B cell (primary cell): ENCODE results near the gene BICRAL. TPM values are rescaled to one million over a fixed set of nuclear protein-coding genes. Genes with fewer than 3 reads are reported as not detected.

ENCODE experiments used
- ATAC-seq: fragments of 200-7000 bp; cut with Tn5 transposase; one replicate; pipeline ENCODE4 v1.10.0; 2021; ENCODE audit warnings: low read depth, mild to moderate bottlenecking, moderate number of reproducible peaks, moderate library complexity
- CTCF ChIA-PET: fragments of 350-600 bp; sonication (Branson Sonifier 250); formaldehyde crosslinking; loops from one replicate; lab custom pipeline; 2021; ENCODE audit warnings: antibody characterized with exemption, inconsistent platforms; lab: Charles Lee
- POLR2A ChIA-PET: fragments of 350-600 bp; sonication (Branson Sonifier 250); formaldehyde crosslinking; loops from one replicate; lab custom pipeline; 2021; ENCODE audit warnings: antibody characterized with exemption; lab: Charles Lee
- DNase-seq: peaks from one replicate; pipeline ENCODE4 v3.0.0; 2013
- H2AFZ ChIP-seq: 2 replicates; pipeline ENCODE4 v1.6.1; 2012; ENCODE audit warnings: mild to moderate bottlenecking, low read depth, low read length; ENCODE audit not compliant: insufficient read depth, poor library complexity, severe bottlenecking
- H3K27ac ChIP-seq, 2 donors: 1 replicate in 1 of 2; 2 replicates in 1 of 2; pipeline ENCODE4 v1.5.1; 2012 to 2013; ENCODE audit warnings: low read length in 2 of 2, mild to moderate bottlenecking in 2 of 2, moderate library complexity in 1 of 2
- H3K27me3 ChIP-seq, 4 experiments: fragments of 200-600 bp in 1 of 4; sonication (generic) in 1 of 4; replicated peaks in 1 of 4; 1 replicate in 2 of 4; 2 replicates in 2 of 4; pipeline versions ENCODE4 v1.6.1 to v1.7.0; 2013 to 2016; ENCODE audit warnings: low read length in 3 of 4, mild to moderate bottlenecking in 2 of 4, mixed read lengths in 1 of 4, moderate library complexity in 1 of 4; ENCODE audit not compliant: insufficient read depth in 4 of 4, control insufficient read depth in 3 of 4; ENCODE audit errors: control extremely low read depth in 1 of 4
- H3K36me3 ChIP-seq, 2 experiments: replicated peaks in 1 of 2; 1 replicate in 1 of 2; 2 replicates in 1 of 2; pipeline versions ENCODE4 v1.6.1 to v1.7.1; 2013; ENCODE audit warnings: low read length in 1 of 2; ENCODE audit not compliant: insufficient read depth in 2 of 2, control insufficient read depth in 1 of 2; ENCODE audit errors: control extremely low read depth in 1 of 2, extremely low read depth in 1 of 2
- H3K4me1 ChIP-seq, 2 donors: fragments of 200-600 bp in 1 of 2; sonication (generic) in 1 of 2; 1 replicate in 1 of 2; 2 replicates in 1 of 2; pipeline versions ENCODE4 v1.5.1 to v1.6.1; 2013 to 2017; ENCODE audit warnings: low read length in 2 of 2; ENCODE audit not compliant: control insufficient read depth in 2 of 2, insufficient read depth in 2 of 2
- H3K4me2 ChIP-seq: replicated peaks from 2 replicates; pipeline ENCODE3; 2012; ENCODE audit warnings: mild to moderate bottlenecking, low read depth, low read length; ENCODE audit not compliant: poor library complexity, severe bottlenecking
- H3K4me3 ChIP-seq, 5 experiments: fragments of 200-600 bp in 1 of 5; sonication (generic) in 1 of 5; 1 replicate in 3 of 5; 2 replicates in 2 of 5; pipeline versions ENCODE4 v1.5.1 to v1.7.0; 2011 to 2016; ENCODE audit warnings: low read length in 4 of 5, mild to moderate bottlenecking in 4 of 5, low read depth in 2 of 5, control low read depth in 1 of 5, moderate library complexity in 1 of 5; ENCODE audit not compliant: insufficient read depth in 1 of 5; ENCODE audit errors: control extremely low read depth in 1 of 5, extremely low read depth in 1 of 5
- H3K79me2 ChIP-seq: fragments of 200-600 bp; sonication (generic); one replicate; pipeline ENCODE4 v1.6.0; 2016; ENCODE audit warnings: low read length; ENCODE audit not compliant: control insufficient read depth, insufficient read depth
- H3K9ac ChIP-seq: fragments of 200-600 bp; sonication (generic); 2 replicates; pipeline ENCODE4 v1.6.1; 2017; ENCODE audit warnings: mild to moderate bottlenecking, low read length, moderate library complexity
- H3K9me3 ChIP-seq, 3 donors: one replicate each; pipeline versions ENCODE4 v1.6.1 to v1.7.1; 2013; ENCODE audit warnings: low read length in 2 of 3; ENCODE audit not compliant: control insufficient read depth in 2 of 3, insufficient read depth in 1 of 3; ENCODE audit errors: control extremely low read depth in 1 of 3
- H4K20me1 ChIP-seq: 2 replicates; pipeline ENCODE4 v1.6.0; 2012; ENCODE audit warnings: mild to moderate bottlenecking, low read length; ENCODE audit not compliant: insufficient read depth, control insufficient read depth, poor library complexity, severe bottlenecking
- H3K27ac Mint-ChIP-seq: one replicate; pipeline ENCODE4 v1.8.0; 2021; ENCODE audit warnings: mixed read lengths
- H3K27me3 Mint-ChIP-seq: one replicate; pipeline ENCODE4 v1.8.0; 2021; ENCODE audit warnings: mixed read lengths
- H3K4me1 Mint-ChIP-seq: one replicate; pipeline ENCODE4 v1.8.0; 2021; ENCODE audit warnings: mixed read lengths
- H3K4me3 Mint-ChIP-seq: one replicate; pipeline ENCODE4 v1.8.0; 2021; ENCODE audit warnings: mixed read lengths
- H3K9me3 Mint-ChIP-seq: one replicate; pipeline ENCODE4 v1.8.0; 2022; ENCODE audit warnings: mixed read lengths; ENCODE audit not compliant: insufficient read depth
- EZH2 ChIP-seq: IDR thresholded peaks from 2 replicates; pipeline ENCODE4 v1.6.1; 2012; ENCODE audit warnings: borderline replicate concordance, low read depth, mild to moderate bottlenecking, moderate library complexity, low read length; ENCODE audit not compliant: insufficient read depth, poor library complexity, severe bottlenecking
- WGBS: methylation state at CpG from one replicate; pipeline ENCODE4 v1.1.5; 2013; ENCODE audit warnings: missing lambda C conversion rate; ENCODE audit not compliant: insufficient coverage; 5-methylcytosine and 5-hydroxymethylcytosine counted together
- intact Hi-C: fragments of 100-400 bp; cut with micrococcal nuclease; formaldehyde crosslinking; loops from one replicate; pipeline ENCODE4 v1.10.0; 2022
- polyA plus RNA-seq: library from polyadenylated mRNA; depleted of rRNA; stranded (reverse); fragments of >200 nt; gene quantifications from 2 replicates; pipeline ENCODE4 v1.2.3, GENCODE V29; 2012
- total RNA-seq, 2 donors: library from RNA; stranded (reverse); fragments of 120-200 nt in 1 of 2; gene quantifications; 1 replicate in 1 of 2; 2 replicates in 1 of 2; pipeline versions ENCODE4 v1.2.3 to v1.2.4, GENCODE V29; 2013 to 2022
- TF ChIP-seq, protein P1 (sequence below): fragments of 200-600 bp; IDR thresholded peaks from one replicate; pipeline ENCODE4 v1.8.0; 2022; ENCODE audit warnings: antibody characterized with exemption, mild to moderate bottlenecking

BICRAL gene
- total and polyA plus RNA-seq, 2 donors (not counting 1 experiment from before 2014, with no cell fraction given): 17.5 to 34.1 TPM

DNA sequence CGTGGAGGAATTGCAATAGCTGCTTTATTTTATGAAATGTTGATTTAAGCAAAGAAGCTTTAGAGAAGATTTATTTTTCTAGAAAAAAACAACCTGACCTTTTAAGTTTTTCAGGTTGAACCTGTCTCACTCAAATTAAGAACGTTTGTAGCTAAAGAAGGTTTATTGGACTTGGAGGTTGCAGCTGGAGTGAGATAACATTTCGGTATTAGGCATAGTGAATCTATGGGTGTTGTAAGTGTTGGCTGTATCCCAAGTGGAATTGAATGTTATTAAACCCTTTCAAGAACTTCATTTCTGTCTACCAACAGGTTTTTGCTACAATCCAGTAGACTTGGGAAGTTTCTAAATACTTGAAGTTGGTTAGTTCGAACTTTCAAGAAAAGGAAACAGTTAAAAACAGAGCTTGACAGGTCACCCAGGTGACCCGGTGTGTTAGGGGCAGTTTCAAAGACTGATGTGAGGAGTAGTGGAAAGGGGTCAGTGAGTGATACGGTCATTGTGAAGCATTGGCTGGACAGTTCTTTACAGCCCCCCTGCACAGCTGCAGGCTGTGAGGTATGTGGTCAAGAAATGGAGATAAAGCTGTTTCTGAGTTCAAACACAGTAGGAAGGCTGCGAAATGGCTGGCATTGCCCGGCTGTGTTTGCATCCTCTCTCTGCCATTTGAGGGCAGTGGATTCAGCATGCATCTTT lies 33.5 kb upstream of the BICRAL start:
- Mint-ChIP-seq H3K4me1 (peaks cover 35% of the 10 kb centered on the region), H3K9me3 (no peaks in the 10 kb centered on the region), H3K4me3 (peak overlapping the region; percentile 100), H3K27ac (peak overlapping the region; percentile 61), H3K27me3 (no peaks in the 10 kb centered on the region)
- no peak for ATAC-seq
- Histone ChIP-seq H4K20me1 (peaks cover 22% of the 10 kb centered on the region), H3K4me1 (peaks cover 21 to 28% of the 10 kb centered on the region in 2 donors), H3K36me3 (no peaks in the 10 kb centered on the region), H3K4me3 (no peak overlapping the region), H2AFZ (no peak overlapping the region), H3K4me2 (peak overlapping the region; percentile 78), H3K9ac (no peak overlapping the region), H3K79me2 (peaks cover 71% of the 10 kb centered on the region), H3K27me3 (no peaks in the 10 kb centered on the region), H3K27ac (no peak overlapping the region), H3K9me3 (peaks cover 0 to 18% (median 0%) of the 10 kb centered on the region in 3 donors)
- intact Hi-C loops: loop anchor here (5.0 kb wide), 1 partner anchor 531 kb away; the partner anchor contains the start of gene MRPS10
- no peak for DNase-seq
- ChIA-PET POLR2A (interaction anchor here (0.6 to 8.2 kb wide), 9 partner anchors 21 to 925 kb away, joined by 3 to 426 read pairs (median 6); partner anchors contain the start of genes BICRAL and RPL7L1), CTCF (interaction anchor here (0.6 to 3.9 kb wide), 10 partner anchors 13 to 422 kb away, joined by 3 to 29 read pairs (median 3); partner anchors contain the start of gene BICRAL)
- WGBS: 89% methylated on average over 6 of the region's 8 CpGs
- TF ChIP-seq, protein P1, sequence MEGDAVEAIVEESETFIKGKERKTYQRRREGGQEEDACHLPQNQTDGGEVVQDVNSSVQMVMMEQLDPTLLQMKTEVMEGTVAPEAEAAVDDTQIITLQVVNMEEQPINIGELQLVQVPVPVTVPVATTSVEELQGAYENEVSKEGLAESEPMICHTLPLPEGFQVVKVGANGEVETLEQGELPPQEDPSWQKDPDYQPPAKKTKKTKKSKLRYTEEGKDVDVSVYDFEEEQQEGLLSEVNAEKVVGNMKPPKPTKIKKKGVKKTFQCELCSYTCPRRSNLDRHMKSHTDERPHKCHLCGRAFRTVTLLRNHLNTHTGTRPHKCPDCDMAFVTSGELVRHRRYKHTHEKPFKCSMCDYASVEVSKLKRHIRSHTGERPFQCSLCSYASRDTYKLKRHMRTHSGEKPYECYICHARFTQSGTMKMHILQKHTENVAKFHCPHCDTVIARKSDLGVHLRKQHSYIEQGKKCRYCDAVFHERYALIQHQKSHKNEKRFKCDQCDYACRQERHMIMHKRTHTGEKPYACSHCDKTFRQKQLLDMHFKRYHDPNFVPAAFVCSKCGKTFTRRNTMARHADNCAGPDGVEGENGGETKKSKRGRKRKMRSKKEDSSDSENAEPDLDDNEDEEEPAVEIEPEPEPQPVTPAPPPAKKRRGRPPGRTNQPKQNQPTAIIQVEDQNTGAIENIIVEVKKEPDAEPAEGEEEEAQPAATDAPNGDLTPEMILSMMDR: no peak
- TF ChIP-seq EZH2: no peak

DNA sequence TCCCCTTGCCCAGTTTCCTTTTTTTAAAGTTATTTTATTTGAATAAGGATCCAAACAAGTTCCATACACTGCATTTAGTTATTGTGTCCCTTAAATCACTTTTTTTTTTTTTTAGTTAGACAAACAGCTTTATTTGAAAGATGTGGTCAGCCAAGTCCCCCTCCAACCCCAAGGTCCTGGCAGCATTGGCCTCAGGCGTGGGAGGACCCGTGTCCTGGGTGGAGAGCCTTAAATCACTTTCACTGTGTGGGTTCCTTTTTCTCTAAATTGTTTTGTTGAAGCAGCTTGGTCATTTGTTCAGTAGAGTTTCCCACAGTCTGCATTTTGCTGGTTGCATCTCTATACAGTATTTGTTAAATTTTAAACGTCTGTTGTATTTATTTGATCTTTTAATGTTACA lies 30.8 kb upstream of the BICRAL start:
- peaks cover 7 to 12% of the 10 kb centered on the region in 2 donors for H3K4me1 ChIP-seq
- ATAC-seq (no peak), DNase-seq (no peak)
- H2AFZ ChIP-seq: no peak overlapping the region
- ChIA-PET POLR2A (no interaction called here), CTCF (interaction anchor here (0.9 to 1.4 kb wide), 2 partner anchors 14 to 25 kb away, joined by 3 read pairs; no protein-coding TSS in a partner anchor)
- no peaks in the 10 kb centered on the region for H3K27me3 ChIP-seq
- intact Hi-C loops: no loop called here
- H3K36me3 ChIP-seq: no peaks in the 10 kb centered on the region
- Mint-ChIP-seq H3K9me3 (no peaks in the 10 kb centered on the region), H3K4me3 (no peak overlapping the region), H3K4me1 (peaks cover 28% of the 10 kb centered on the region), H3K27me3 (no peaks in the 10 kb centered on the region), H3K27ac (no peak overlapping the region)
- no peak overlapping the region for H3K27ac ChIP-seq
- TF ChIP-seq, protein P1: no peak
- no peak for TF ChIP-seq EZH2
- H4K20me1 ChIP-seq: peaks cover 7% of the 10 kb centered on the region
- no peak overlapping the region for H3K4me2 ChIP-seq
- no peak overlapping the region for H3K4me3 ChIP-seq
- H3K79me2 ChIP-seq: peaks cover 66% of the 10 kb centered on the region
- H3K9me3 ChIP-seq: no peaks in the 10 kb centered on the region
- WGBS: no CpG with 5 or more reads among the region's 3 CpGs
- H3K9ac ChIP-seq: no peak overlapping the region
